ENCODE data around the gene KRT73. TPM values are rescaled to one million over a fixed set of nuclear protein-coding genes. Genes with fewer than 3 reads are reported as not detected.

KRT73 gene
- total RNA-seq, 1 donor from 2014 or later, result not detected

- no peaks in the 10 kb centered on the region for H3K36me3 Mint-ChIP-seq (ENCODE audit: low read depth)
- H3K4me3 Mint-ChIP-seq (ENCODE audit: unreplicated experiment), result no peak overlapping the region
- TF ChIP-seq, protein P1, sequence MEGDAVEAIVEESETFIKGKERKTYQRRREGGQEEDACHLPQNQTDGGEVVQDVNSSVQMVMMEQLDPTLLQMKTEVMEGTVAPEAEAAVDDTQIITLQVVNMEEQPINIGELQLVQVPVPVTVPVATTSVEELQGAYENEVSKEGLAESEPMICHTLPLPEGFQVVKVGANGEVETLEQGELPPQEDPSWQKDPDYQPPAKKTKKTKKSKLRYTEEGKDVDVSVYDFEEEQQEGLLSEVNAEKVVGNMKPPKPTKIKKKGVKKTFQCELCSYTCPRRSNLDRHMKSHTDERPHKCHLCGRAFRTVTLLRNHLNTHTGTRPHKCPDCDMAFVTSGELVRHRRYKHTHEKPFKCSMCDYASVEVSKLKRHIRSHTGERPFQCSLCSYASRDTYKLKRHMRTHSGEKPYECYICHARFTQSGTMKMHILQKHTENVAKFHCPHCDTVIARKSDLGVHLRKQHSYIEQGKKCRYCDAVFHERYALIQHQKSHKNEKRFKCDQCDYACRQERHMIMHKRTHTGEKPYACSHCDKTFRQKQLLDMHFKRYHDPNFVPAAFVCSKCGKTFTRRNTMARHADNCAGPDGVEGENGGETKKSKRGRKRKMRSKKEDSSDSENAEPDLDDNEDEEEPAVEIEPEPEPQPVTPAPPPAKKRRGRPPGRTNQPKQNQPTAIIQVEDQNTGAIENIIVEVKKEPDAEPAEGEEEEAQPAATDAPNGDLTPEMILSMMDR (IDR thresholded peaks at IDR 0.05), result no peak
- no peaks in the 10 kb centered on the region for H3K4me1 Mint-ChIP-seq (ENCODE audit: low read depth)
- H3K27me3 Mint-ChIP-seq (ENCODE audit: low read depth), result peaks cover 38% of the 10 kb centered on the region
- peak; percentile 46 for DNase-seq (ENCODE audit: low spot score)
- H3K27ac Mint-ChIP-seq (ENCODE audit: unreplicated experiment), result no peak overlapping the region
- H3K9me3 Mint-ChIP-seq (ENCODE audit: low read depth), result no peaks in the 10 kb centered on the region
Measured at GRCh38 chr12:52581066-52581465, 37.3 kb downstream of the KRT73 start.

GRCh38 chr12:52580496-52580895, 37.9 kb downstream of the KRT73 start:
- peaks cover 41% of the 10 kb centered on the region for H3K27me3 Mint-ChIP-seq (ENCODE audit: low read depth)

GRCh38 chr12:52579468-52580465, 38.6 kb downstream of the KRT73 start:
- H3K9me3 Mint-ChIP-seq (ENCODE audit: low read depth), result no peaks in the 10 kb centered on the region
- H3K4me1 Mint-ChIP-seq (ENCODE audit: low read depth), result no peaks in the 10 kb centered on the region
- H3K27ac Mint-ChIP-seq (ENCODE audit: unreplicated experiment), result no peak overlapping the region
- H3K4me3 Mint-ChIP-seq (ENCODE audit: unreplicated experiment), result no peak overlapping the region
- H3K27me3 Mint-ChIP-seq (ENCODE audit: low read depth), result peaks cover 42% of the 10 kb centered on the region
- TF ChIP-seq, protein P1 (IDR thresholded peaks at IDR 0.05), result no peak
- H3K36me3 Mint-ChIP-seq (ENCODE audit: low read depth), result no peaks in the 10 kb centered on the region
- DNase-seq (ENCODE audit: low spot score), result no peak

More at GRCh38 chr12:52580496-52580895, 37.9 kb downstream of the KRT73 start:
- H3K4me1 Mint-ChIP-seq (ENCODE audit: low read depth), result no peaks in the 10 kb centered on the region
- no peak overlapping the region for H3K27ac Mint-ChIP-seq (ENCODE audit: unreplicated experiment)
- H3K4me3 Mint-ChIP-seq (ENCODE audit: unreplicated experiment), result no peak overlapping the region
- DNase-seq (ENCODE audit: low spot score), result peak; percentile 57
- H3K9me3 Mint-ChIP-seq (ENCODE audit: low read depth), result no peaks in the 10 kb centered on the region
- TF ChIP-seq, protein P1 (IDR thresholded peaks at IDR 0.05), result no peak
- H3K36me3 Mint-ChIP-seq (ENCODE audit: low read depth), result no peaks in the 10 kb centered on the region

DNA sequence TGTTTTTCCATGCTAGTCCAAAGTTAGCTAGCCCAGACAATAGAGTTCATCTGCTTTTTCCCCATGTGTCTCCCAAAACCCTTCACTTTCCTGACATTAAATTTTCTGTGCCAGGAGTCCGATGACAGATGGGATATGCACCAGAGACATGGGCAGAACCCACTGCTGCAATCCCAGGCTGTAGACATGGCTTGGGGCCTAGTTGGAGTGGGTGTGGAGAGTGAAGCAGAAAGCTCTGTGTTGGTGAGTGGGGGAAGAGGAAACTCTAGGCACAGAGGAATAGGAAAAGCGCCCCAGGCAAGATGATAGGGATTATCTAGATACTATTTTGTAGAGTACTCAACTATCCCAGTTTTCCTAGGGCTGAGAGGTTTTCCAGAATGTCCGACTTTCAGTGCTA, 39.9 kb downstream of the KRT73 start:
- no peak for DNase-seq (ENCODE audit: low spot score)
- Mint-ChIP-seq H3K4me1 (ENCODE audit: low read depth) (no peaks in the 10 kb centered on the region), H3K9me3 (ENCODE audit: low read depth) (no peaks in the 10 kb centered on the region), H3K27me3 (ENCODE audit: low read depth) (peaks cover 50% of the 10 kb centered on the region), H3K4me3 (ENCODE audit: unreplicated experiment) (no peak overlapping the region), H3K36me3 (ENCODE audit: low read depth) (no peaks in the 10 kb centered on the region), H3K27ac (ENCODE audit: unreplicated experiment) (no peak overlapping the region)
- TF ChIP-seq, protein P1 (IDR thresholded peaks at IDR 0.05), result no peak

DNA sequence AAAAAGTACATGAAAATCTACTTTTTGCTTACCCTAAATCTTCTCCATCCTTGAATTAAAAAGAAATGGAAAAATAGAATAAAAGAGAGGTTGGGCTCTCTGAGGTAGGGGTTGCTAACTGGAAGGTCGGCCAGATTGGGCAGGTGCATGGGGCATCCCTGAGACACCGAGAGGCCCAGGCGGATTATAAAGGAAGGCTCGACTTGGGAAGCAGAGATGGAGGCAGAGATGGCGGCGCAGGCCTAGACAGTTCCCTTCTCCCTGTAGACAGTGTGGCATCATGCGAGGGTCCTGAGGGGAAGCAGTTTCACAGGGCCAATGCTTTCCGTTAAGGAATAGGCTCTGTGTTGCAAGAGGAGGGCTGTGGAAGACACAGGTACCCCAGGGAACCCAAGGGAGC, 41.0 kb downstream of the KRT73 start:
- DNase-seq (ENCODE audit: low spot score), result peak; percentile 59
- no peaks in the 10 kb centered on the region for H3K36me3 Mint-ChIP-seq (ENCODE audit: low read depth)
- TF ChIP-seq, protein P1 (IDR thresholded peaks at IDR 0.05), result no peak
- H3K9me3 Mint-ChIP-seq (ENCODE audit: low read depth), result no peaks in the 10 kb centered on the region
- H3K4me1 Mint-ChIP-seq (ENCODE audit: low read depth), result no peaks in the 10 kb centered on the region
- H3K27me3 Mint-ChIP-seq (ENCODE audit: low read depth), result peaks cover 61% of the 10 kb centered on the region
- no peak overlapping the region for H3K27ac Mint-ChIP-seq (ENCODE audit: unreplicated experiment)
- H3K4me3 Mint-ChIP-seq (ENCODE audit: unreplicated experiment), result no peak overlapping the region
